Measurements from ENCODE around the gene TSPAN33.

TSPAN33 gene

GRCh38 chr7:129188892-129189660 lies 44.6 kb downstream of the TSPAN33 start:
- ChIA-PET POLR2A (interaction anchor here (0.6 kb wide), 1 partner anchor 27 kb away, joined by 3 read pairs; no protein-coding TSS in a partner anchor), CTCF (interaction anchor here (1.1 to 2.2 kb wide), 4 partner anchors 20 to 97 kb away, joined by 3 to 8 read pairs (median 4); no protein-coding TSS in a partner anchor)
- no peak for TF ChIP-seq CTCF (IDR thresholded peaks at IDR 0.05; ENCODE audit: control extremely low read depth, extremely low read depth, low read depth, missing control alignments)
- DNase-seq (ENCODE audit: extremely low spot score): peak; percentile 53

GRCh38 chr7:129189661-129190310 lies 45.3 kb downstream of the TSPAN33 start:
- ChIA-PET CTCF (interaction anchor here (1.5 to 2.2 kb wide), 3 partner anchors 9 to 98 kb away, joined by 4 to 8 read pairs (median 4); no protein-coding TSS in a partner anchor), POLR2A (no interaction called here)
- TF ChIP-seq CTCF (IDR thresholded peaks at IDR 0.05; ENCODE audit: control extremely low read depth, extremely low read depth, low read depth, missing control alignments): no peak
- DNase-seq (ENCODE audit: extremely low spot score): no peak

- ChIA-PET CTCF (interaction anchor here (0.9 to 1.5 kb wide), 6 partner anchors 8 to 54 kb away, joined by 3 to 4 read pairs (median 3); no protein-coding TSS in a partner anchor), POLR2A (interaction anchor here (0.6 kb wide), 1 partner anchor 18 kb away, joined by 5 read pairs; no protein-coding TSS in a partner anchor)
- no peak for TF ChIP-seq CTCF (IDR thresholded peaks at IDR 0.05; ENCODE audit: control extremely low read depth, extremely low read depth, low read depth, missing control alignments)
- DNase-seq (ENCODE audit: extremely low spot score): no peak
These were observed 46.8 kb downstream of the TSPAN33 start for GRCh38 chr7:129191272-129191671.

- CTCF ChIA-PET: interaction anchor here (0.9 to 2.3 kb wide), 7 partner anchors 14 to 310 kb away, joined by 3 to 11 read pairs (median 4); no protein-coding TSS in a partner anchor
- TF ChIP-seq CTCF (IDR thresholded peaks at IDR 0.05; ENCODE audit: control extremely low read depth, extremely low read depth, low read depth, missing control alignments): no peak
- DNase-seq (ENCODE audit: extremely low spot score): no peak
- POLR2A ChIA-PET: no interaction called here
These were observed 49.4 kb downstream of the TSPAN33 start for GRCh38 chr7:129193892-129194291.

- TF ChIP-seq CTCF (IDR thresholded peaks at IDR 0.05; ENCODE audit: control extremely low read depth, extremely low read depth, low read depth, missing control alignments): no peak
- ChIA-PET CTCF (interaction anchor here (0.9 to 4.3 kb wide), 5 partner anchors 10 to 101 kb away, joined by 3 to 24 read pairs (median 4); no protein-coding TSS in a partner anchor), POLR2A (no interaction called here)
- no peak for DNase-seq (ENCODE audit: extremely low spot score)
These were observed 53.3 kb downstream of the TSPAN33 start for GRCh38 chr7:129197771-129198170.

- CTCF ChIA-PET: interaction anchor here (1.5 to 4.3 kb wide), 4 partner anchors 9 to 36 kb away, joined by 4 to 24 read pairs (median 12); no protein-coding TSS in a partner anchor
- no peak for TF ChIP-seq CTCF (IDR thresholded peaks at IDR 0.05; ENCODE audit: control extremely low read depth, extremely low read depth, low read depth, missing control alignments)
- POLR2A ChIA-PET: no interaction called here
These were observed 54.9 kb downstream of the TSPAN33 start for GRCh38 chr7:129199406-129199805.

More at GRCh38 chr7:129199406-129199805, 54.9 kb downstream of the TSPAN33 start:
- no peak for DNase-seq (ENCODE audit: extremely low spot score)
